CD4-positive, alpha-beta T cell treated with Interleukin-21 for 1 hour (primary cell): ENCODE results near the gene TMEM245.

Experiments
- DNase-seq: peaks from one replicate; pipeline ENCODE4 v3.0.0-alpha.2; 2020

The TMEM245 gene

GRCh38 chr9:109020581-109021511 is 98.9 kb downstream of the TMEM245 start:
- no peak for DNase-seq

GRCh38 chr9:109020113-109020512 is 99.6 kb downstream of the TMEM245 start:
- DNase-seq: no peak

GRCh38 chr9:109019420-109019819 is 100.3 kb downstream of the TMEM245 start:
- no peak for DNase-seq

- DNase-seq: no peak
Observed at GRCh38 chr9:109017493-109017892, 102.3 kb downstream of the TMEM245 start.

- DNase-seq: no peak
Observed at GRCh38 chr9:109017061-109017460, 102.7 kb downstream of the TMEM245 start.

- no peak for DNase-seq
Observed at GRCh38 chr9:109016132-109016531, 103.6 kb downstream of the TMEM245 start.

GRCh38 chr9:109014608-109015280 is 105.0 kb downstream of the TMEM245 start:
- no peak for DNase-seq

- no peak for DNase-seq
Observed at GRCh38 chr9:109013679-109014607, 105.8 kb downstream of the TMEM245 start.

- DNase-seq: peak; percentile 92
Observed at GRCh38 chr9:109012876-109013678, 106.7 kb downstream of the TMEM245 start, which contains the start of gene CTNNAL1. TSS of gene CTNNAL1 (minus strand) at chr9:109013499. CDS start at chr9:109013442, 57 bp downstream.

- DNase-seq: peak; percentile 27
Observed at GRCh38 chr9:109012009-109012875, 107.5 kb downstream of the TMEM245 start.

GRCh38 chr9:109011231-109011671 is 108.5 kb downstream of the TMEM245 start:
- no peak for DNase-seq

- DNase-seq: peak; percentile 59
Observed at GRCh38 chr9:109010746-109011145, 109.0 kb downstream of the TMEM245 start.

GRCh38 chr9:109005678-109006077 is 114.1 kb downstream of the TMEM245 start:
- no peak for DNase-seq

GRCh38 chr9:109003116-109003515 is 116.6 kb downstream of the TMEM245 start:
- DNase-seq: no peak

- DNase-seq: no peak
Observed at GRCh38 chr9:109002141-109002540, 117.6 kb downstream of the TMEM245 start.

- DNase-seq: no peak
Observed at GRCh38 chr9:109001275-109001676, 118.5 kb downstream of the TMEM245 start.

- DNase-seq: no peak
Observed at GRCh38 chr9:108997112-108997511, 122.6 kb downstream of the TMEM245 start.

GRCh38 chr9:108996643-108997042 is 123.1 kb downstream of the TMEM245 start:
- no peak for DNase-seq

GRCh38 chr9:108994695-108995094 is 125.1 kb downstream of the TMEM245 start:
- no peak for DNase-seq

- no peak for DNase-seq
Observed at GRCh38 chr9:108991479-108991878, 128.3 kb downstream of the TMEM245 start.

- DNase-seq: no peak
Observed at GRCh38 chr9:108983885-108984284, 135.9 kb downstream of the TMEM245 start.
